GM21423 (cell line): ENCODE measurements around the gene PCBP3.
"Not testable (repeated sequence)": the region's sequence is repeated elsewhere in the genome, so short reads cannot be mapped to it uniquely, and the experiment has no call there.

Source experiments
- ATAC-seq: cut with Tn5 transposase; IDR thresholded peaks from one replicate; pipeline ENCODE4 v1.9.1; 2021; ENCODE audit warnings: mild to moderate bottlenecking, moderate library complexity; ENCODE audit not compliant: unreplicated experiment

The PCBP3 gene

DNA sequence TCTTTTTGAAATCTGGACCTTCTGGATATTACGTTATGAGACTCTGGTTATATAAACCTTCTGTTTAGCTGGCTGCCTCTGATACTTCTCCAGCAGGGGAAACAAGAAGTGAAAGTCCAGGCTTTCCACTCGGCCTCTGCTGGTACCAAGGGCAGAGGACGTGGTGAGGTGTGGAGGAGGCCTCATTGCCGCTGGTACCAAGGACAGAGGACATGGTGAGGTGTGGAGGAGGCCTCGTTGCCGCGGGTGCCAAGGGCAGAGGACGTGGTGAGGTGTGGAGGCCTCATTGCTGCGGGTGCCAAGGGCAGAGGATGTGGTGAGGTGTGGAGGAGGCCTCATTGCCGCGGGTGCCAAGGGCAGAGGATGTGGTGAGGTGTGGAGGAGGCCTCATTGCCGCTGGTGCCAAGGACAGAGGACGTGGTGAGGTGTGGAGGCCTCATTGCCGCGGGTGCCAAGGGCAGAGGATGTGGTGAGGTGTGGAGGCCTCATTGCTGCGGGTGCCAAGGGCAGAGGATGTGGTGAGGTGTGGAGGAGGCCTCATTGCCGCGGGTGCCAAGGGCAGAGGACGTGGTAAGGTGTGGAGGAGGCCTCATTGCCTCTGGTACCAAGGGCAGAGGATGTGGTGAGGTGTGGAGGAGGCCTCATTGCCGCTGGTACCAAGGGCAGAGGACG is 242.5 kb downstream of the PCBP3 start:
- ATAC-seq = not testable (repeated sequence)

DNA sequence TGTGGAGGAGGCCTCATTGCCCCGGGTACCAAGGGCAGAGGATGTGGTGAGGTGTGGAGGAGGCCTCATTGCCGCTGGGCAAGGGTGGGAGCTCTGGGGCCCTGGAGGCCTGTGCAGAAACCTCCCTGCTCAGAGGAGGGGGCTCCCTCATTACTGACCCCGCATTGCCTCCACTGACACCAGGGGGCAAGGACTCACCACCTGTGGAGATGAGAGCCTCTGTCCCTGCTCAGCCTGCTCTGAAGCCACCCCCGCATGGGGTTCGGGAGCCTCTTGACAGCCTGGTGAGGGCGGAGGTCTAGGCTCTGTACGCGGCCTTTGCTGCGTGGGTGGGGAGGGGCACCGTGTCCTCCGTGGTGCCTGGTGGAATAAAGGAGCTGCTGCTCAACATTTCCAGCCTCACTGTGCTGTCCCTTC is 243.1 kb downstream of the PCBP3 start:
- ATAC-seq = no peak

DNA sequence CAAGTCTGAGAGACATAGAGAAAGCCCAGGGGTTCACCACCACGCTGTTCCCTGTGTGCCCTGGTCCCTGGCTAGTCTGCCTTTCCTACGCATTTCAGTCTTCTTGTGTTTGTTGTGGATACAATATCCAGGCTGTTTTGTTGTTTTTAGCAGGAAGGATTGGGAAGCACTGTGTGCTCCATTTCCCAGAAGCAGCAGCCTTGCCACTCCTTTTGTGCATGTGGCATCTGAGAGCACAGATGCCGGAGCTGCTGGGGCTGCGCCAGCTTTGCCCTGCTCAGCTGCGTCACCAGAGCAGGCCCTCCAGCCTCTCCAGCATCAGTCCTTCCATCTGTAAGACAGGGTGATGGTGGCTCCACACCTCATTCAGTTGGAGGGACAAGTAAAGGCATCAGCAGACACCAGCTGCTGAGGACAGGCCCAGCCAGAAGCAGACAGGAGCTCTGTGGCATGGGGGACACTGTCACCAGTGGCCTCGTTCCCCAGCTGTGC is 243.6 kb downstream of the PCBP3 start:
- ATAC-seq = no peak

DNA sequence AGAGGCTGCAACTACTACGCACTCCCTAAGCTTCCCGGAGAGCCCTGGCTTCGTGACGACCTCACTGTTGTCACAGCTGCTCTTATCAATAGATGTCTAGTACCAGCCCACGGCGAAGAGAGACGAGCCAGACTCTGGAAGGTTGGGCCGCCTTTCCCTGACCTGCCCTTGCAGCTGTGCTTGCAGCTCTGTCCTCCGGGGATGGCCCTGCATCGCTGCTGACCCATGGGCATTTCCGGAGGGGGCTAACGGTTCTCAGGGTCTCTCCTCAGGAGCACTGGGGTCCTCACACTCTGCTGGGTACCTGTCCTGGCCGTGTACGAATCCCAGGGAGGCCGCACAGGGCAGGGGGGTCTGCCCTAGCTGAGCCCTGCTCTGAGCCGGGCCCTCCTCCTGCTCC is 244.3 kb downstream of the PCBP3 start:
- ATAC-seq = no peak

DNA sequence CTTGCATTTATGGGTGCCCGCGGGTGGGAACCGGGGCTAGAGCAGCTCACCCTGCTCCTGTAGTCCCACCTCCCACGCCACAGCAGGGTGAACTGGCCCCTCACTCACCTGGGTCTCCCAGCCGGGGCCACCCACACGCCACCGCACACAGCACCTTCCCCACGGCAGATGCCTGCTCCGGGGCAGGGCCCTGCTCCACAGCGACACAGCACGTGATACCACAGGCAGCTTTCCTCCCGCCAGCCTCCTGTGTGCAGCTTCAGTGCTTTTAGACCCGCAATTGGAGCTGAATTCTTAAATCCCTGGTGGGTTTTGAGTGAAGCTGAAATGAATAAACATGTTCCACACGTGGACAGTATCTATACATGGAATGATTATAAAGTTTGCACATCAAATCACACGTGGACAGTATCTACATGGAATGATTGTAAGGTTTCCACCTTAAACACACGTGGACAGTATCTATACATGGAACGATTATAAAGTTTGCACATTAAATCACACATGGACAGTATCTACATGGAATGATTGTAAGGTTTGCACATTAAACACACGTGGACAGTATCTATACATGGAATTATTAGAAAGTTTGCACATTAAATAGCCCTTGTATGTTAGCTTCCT is 245.0 kb downstream of the PCBP3 start:
- no peak for ATAC-seq

DNA sequence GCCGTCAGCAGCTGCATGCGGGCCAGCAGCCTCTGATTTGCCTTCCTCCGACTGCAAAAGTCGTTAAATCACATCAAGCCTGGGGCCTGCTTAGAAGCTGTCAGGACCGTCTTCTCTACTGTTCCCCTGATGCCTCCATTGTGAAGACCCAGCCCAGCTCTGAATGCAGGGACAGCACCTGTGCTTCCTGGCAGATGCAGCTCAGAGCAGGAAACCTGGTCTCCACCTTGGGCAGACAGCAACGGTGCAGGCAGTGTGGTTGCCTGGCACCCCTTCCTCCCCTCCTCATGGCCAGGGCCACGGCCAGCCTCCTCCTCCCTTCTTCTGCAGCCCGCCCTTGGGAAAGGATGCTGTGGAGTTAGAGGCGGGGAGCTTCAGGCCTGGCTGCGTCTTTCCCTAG is 245.7 kb downstream of the PCBP3 start:
- ATAC-seq = no peak

DNA sequence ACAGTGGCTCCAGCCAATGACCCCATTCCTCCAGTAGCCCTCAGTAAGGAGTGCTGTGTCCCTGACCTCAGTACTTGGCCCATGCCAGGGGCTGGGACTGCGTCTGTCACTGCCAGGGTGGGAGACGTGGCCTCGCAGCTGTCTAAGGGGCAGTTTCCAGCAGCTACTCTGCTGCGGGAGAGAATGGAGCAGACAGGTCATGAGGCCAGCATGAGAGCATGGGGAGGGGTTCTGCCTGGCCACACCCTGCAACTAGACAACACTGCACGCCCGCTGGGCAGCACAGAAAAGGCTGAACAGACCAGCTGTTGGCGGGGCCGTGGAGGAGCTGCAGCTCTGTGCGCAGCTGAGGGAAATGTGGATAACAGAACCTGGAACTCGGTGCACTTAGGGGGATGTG is 246.4 kb downstream of the PCBP3 start:
- no peak for ATAC-seq

DNA sequence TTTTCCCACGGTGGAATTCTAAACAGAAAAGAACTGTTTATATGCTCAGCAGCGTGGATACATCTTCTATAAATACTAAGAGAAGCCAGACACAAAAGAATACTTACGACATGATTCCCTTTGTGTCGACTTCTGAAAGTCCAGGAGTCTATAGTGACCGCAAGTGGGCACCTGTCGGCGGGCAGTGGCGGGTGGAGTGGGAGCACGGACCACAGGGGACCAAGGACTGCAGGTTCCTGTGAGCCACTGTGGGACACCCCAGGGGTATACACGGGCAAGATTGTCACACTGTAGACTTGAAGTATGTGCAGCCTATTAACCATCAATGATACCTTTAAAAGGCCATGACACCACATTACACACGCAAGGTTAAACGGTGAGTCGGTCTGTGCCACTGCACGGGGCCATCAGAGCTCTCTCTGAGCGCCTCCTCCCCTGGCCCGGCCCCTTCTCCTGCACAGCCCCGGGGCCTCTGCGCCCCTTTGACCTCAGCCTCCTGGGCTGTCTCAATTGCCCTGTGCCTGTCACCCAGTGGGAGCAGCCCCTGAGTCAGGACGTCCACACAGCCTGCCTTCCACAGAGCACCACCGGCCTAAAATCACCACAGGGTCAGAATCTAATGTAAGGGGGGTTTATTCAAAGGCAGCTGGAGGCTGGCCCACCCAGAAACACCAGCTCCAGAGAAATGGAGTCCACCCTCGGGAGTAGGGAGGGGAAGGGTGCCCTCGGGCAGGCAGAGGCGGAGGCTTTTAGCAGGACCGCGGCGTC is 248.0 kb downstream of the PCBP3 start:
- ATAC-seq = no peak

DNA sequence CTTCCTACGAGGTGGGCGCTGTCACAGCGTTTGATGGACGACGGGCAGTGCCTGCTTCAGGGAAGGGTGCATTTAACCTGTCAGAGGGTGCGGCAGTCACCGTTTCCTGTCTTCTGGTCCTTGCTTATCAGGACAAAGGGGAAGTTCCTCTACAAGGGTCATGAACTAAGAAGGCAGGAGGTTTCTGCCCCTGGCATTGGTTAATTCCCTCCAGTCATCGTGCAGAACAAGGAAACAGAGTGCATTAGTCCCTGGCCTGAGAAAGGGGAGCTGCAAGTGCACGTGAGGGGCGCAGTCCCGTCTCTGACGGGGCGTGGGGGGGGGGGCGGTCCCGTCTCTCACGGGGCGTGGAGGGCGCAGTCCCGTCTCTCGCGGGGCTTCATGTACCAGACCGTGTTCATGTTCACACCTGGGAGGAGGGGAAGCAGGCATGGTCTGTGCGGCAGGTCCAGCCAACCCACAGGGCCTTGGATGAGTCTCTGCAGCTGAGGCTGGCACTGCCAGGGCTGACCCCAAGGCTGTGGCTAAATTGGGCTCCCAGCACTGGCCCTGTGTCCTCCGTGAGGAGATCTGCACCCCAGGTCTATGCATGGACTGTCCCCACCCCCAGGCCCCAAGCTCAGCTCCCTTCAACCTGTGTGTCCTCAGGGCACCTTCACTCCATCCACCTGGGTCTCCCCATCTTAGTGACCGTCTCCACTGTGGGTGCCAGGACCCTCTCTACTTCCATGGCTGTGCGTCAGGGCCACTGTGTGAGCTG is 248.8 kb downstream of the PCBP3 start:
- no peak for ATAC-seq

DNA sequence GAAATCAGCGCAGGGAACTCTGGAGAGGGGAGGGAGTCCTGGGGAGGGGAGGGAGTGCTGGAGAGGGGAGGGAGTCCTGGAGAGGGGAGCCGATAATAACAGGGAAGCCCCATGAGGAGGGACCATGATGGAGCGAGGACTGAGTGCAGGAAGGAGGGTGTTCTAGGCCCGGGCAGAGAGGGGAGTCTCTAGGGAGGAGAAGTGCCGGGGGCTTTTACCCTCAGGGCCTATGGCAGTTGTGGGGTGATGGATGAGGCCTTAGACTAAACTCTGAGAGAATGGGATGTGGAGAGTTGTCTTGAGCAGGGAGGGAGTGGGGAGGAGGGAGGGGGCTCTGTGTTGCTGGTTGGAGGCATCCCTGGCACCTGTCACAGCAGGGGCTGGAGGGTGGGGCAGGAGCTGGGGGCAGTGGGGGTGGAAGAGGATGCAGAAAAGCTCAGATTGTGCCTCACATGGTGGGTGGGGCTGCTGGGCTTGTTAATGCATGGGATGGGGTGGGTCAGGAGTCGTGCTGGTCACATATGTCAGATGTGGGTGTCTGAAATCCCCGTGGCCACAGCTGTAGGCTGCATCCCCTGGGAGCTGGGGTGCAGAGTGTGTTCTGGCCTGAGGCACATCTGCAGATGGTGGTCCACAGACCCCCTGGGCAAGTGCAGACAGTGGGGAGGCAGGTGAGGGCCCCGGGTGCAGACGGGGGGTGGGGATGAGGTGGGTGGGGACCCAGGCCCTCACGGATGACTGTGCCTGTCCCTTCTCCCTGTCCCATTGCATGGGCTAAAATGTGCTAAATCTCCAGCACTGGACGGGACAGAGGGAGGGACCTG is 249.6 kb downstream of the PCBP3 start:
- no peak for ATAC-seq

DNA sequence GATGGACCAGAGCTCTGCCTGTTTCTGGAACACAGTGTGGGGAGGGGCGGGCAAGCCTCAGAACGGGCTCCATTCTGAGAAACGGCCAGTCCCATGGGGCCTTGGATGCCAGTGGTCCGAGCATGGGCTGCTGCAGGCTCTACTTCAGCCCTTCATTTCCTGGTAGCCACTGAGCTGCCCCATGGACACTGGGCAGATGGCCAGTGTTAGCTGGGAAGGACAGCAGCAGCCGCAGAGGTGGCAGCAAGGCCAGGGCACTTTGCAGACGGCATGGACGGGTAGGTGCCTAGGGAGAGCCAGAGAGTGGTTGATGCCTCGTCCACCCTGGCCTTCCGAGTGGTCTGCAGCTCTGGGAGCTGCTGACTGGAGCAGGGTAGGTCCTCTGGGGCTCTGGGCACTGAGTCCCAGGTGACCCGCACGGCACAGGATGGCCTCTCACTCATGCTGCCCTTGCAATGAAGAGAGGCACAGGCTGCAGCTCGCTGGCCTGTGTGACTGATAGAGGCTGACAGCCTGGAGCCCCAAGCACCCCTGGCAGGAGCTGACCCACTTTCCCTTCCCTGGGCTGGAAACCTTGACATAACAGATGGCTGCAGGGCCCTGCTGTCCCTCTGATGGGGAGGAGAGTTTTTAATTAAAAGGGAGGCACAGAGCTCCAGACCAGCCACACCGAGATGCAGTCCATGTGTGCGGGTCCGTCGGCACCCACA is 250.4 kb downstream of the PCBP3 start:
- no peak for ATAC-seq

DNA sequence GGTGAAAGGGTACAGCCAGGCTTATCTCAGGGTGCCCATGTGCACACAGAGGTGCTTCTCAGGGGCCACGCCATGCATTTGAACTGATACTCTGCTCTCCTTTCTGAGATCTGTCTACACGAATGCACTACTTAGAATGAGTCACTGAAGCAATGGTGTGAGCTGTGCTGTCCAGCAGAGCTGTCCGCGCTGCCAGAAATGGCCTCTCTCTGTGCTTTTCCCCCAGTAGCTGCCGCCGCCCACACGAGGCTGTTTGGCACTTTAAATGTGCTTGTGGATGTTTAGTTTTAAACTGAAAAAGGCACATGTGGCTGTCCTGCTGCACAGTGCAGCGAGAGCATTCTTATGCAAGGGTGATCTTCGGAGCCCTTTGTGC is 250.9 kb downstream of the PCBP3 start:
- ATAC-seq = no peak

DNA sequence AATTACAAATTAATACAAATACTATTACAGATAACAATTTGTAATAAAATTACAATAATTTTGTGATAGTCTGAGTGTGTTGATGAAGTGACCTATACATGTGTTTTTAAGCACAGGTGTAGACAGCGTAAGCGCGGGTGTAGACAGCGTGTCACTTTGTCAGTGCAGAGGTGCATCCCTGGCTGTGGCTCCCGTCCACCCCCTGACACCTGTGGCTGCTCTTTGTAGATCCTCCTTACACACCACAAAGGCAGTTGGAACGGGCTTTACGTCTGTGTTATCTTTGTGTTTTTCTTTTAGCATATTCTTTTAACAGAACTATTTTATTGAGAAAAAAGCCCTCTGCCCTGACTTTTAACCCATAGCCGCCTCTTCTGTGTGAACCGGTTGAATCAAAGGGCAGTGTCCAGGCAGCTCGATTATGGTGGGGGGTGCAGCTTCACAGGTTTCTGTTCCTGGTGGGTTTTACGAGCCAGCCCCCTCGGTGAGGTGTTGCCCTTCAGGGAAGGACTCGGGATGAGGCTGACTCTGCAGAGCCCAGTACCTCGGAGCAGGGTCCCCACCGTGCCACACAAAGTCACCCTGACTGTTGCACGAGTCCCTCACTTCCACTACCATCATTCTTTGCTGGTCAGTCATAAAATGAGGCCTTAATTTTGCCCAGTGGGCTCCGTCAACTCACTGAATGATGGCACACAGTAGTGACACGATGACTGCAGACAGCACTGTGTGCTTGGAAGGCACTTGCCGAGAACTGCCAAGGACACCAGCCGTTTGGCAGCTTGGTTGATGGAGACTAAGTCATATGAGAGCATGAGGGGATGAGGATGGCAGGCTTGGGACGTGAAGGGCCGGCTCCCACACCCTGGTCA is 251.6 kb downstream of the PCBP3 start:
- no peak for ATAC-seq

DNA sequence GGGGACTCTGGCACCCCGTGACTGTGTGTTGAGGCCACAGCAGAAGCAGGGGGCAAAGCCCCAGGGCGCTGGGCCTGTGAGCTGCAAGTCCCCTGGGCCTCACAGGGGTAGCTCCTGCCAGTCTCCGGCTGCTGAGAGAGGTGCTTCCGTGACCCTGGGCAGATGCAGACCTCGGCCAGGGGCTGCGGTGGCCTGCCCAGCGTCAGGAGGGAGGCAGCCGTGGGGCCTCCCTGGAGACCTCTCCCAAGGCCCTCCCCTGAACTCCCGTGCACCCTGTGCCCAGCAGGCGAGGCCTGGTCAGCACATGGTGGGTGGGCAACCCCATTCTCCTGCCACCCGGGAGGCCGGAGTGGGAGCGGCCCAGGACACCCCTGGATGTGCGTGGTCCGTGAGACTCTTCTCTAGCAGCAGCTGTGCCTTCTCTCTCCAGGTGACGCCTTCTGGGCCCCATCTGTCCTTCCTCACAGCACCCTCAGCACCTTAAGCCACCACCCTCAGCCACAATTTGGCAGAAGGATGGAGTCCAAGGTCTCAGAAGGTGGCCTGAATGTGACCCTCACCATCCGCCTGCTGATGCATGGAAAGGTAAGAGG is 252.3 kb downstream of the PCBP3 start:
- ATAC-seq = no peak

DNA sequence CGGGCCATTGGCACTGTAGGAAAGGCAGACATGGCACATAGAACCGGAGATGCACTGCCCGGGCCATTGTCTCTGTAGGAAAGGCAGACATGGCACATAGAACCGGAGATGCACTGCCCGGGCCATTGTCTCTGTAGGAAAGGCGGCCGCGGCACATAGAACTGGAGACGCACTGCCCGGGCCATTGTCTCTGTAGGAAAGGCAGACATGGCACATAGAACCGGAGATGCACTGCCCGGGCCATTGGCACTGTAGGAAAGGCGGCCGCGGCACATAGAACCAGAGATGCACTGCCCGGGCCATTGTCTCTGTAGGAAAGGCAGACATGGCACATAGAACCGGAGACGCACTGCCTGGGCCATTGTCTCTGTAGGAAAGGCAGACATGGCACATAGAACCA is 252.9 kb downstream of the PCBP3 start:
- not testable (repeated sequence) for ATAC-seq

DNA sequence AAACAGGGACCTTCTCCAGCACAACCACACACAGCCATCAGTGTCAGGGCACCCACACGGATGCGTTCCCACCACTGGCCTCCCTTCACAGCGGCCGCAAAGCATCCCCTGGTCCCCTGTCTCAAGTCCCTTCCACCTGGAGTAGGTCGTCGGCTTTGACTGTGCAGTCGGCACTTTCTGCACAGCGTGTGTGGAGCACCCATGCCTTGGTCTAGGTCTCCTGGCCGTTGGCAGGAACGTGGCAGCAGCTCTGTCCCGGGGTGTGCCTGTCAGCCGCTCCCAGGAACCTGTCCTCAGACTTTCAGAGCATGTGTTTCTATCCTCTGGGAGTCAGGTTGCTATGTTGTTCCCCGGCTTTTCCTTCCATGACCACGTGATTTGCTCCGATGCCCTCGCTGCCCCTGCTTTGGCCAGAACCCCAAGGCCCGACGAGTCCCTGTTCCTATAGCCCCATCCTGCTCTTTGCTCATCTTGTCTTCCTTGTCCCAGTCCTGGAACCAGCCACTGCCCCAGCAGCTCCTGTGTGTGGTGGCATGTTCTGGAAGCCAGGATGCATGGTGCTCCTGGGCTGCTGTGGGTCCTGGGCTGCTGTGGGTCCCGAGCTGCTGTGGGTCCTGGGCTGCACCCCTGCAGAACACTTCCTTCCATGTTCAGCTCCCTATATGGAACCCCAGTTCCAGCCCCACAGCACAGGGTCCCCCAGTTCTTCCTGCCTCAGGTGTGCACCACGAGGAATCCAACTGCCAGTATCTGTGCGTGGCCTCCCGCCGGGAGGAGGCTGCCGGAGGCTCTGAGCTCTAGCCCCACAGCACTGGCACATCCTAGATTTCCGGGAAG is 253.9 kb downstream of the PCBP3 start:
- ATAC-seq = no peak

DNA sequence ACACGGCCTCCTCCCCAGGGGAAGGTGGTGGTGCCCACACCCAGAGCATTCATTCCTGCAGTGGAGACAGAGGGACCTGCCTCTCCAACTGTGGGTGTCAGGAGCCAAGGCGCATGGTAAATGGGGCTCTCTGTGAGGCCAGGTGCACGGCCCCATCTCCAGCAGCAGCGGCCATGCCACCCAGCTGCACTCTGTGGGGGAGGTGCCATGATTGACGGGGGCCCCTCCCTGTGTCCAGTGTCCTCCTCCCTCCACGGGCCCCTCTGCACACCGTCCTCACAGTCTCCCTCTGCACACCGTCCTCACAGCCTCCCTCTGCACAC is 254.5 kb downstream of the PCBP3 start:
- no peak for ATAC-seq

DNA sequence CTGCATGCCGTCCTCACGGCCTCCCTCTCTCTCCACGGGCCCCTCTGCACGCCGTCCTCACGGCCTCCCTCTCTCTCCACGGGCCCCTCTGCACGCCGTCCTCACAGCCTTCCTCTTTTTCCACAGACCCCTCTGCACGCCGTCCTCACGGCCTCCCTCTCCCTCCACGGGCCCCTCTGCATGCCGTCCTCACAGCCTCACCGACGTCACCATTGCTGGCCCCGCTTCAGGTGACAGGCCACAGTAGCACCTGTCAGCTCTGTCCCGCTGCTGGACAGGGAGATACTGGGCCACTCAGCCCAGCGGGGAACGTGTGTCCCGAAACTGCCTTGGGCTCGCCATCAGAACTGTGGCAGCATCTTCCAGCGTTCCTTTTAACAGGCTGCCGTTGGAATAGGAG is 255.3 kb downstream of the PCBP3 start:
- no peak for ATAC-seq
